GM21737 (cell line): ENCODE data around the gene TERT.
"Not testable (repeated sequence)": the region's sequence is repeated elsewhere in the genome, so short reads cannot be mapped to it uniquely, and the experiment has no call there.

Source experiments
- ATAC-seq: cut with Tn5 transposase; IDR thresholded peaks from one replicate; pipeline ENCODE4 v1.9.1; 2021; ENCODE audit warnings: mild to moderate bottlenecking, moderate library complexity; ENCODE audit not compliant: unreplicated experiment

The TERT gene

DNA sequence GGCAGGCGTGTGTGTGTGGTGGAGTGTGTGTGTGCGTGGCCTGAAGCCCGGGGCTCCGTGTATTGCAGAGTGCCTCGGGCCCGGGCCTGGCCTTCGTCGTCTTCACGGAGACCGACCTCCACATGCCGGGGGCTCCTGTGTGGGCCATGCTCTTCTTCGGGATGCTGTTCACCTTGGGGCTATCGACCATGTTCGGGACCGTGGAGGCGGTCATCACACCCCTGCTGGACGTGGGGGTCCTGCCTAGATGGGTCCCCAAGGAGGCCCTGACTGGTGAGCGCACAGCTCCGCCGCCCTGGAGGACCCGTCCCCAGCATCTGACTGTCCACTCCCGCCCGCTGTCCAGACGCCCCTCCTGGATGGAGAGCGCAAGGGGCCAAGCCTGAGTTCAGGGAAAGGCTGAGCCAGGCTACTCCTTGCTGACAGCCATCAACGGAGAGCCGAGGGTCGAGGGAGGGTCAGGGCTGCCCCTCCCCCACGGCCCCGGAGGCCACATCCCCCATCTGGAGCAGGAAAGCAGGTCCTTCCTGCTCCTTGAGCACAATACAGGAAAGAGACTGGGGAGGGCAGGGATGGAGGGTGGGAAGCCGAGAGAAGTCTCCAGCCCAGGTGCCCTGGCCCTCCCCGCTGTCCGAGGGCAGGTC, 51.3 kb downstream of the TERT start:
- no peak for ATAC-seq

DNA sequence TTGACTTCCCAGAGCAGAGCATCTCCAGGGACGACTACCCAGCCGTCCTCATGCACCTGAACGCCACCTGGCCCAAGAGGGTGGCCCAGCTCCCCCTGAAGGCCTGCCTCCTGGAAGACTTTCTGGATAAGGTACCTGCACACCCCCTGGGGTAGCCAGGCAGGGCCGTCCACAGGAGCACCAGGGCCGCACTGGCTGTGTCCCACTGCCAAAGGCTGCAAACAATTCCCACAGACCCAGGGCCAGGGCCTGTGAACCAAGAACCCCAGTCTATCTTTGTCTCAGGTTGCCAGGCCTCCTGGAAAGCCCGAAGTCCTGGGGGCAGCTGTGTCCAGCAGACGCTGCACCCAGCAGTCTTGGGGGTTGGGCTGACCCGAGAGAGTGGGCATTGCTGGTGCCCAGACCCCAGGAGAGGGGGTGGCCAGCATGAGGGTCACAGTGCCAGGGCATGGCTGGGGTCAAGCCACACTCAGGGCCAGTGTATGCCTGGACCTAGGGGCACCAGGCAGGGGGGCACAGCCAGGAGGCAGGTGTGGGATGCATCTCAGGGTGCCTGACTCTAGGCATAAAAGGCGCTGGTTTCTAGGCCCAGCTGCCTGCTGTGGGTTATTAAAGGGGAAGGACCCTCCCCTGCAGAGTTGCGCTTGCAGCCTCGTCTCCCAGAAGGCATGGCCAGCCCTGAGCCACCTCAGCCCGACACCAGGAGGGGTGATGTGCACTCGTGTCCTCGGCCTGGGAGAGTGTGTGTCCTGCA, 52.0 kb downstream of the TERT start:
- ATAC-seq = no peak

DNA sequence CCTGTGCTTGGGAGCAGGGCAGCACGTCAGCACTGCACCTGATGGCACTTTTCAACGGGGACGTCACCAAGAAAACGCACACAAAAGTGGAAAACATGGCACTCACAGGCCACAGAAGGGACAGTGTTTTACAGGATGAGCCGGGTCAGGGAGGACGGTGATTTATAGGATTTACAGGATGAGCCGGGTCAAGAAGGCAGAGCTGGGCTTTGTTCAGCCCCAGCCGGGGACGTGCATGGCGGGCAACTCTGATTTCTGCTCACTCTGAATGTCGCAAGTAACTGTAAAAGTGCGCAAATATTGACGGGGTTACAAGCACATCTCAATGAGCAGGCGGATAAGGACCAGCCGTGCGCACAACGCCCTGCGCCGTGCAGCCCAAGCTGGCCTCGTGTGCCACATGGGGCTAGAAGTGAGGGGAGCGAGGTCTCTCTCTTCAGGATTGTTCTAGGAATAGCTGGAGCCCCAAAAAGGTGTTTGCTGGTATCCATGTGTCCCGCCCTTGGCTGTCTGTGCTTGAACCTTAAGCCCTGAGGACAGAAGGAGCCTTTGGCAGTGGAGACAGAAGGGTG, 53.3 kb downstream of the TERT start:
- no peak for ATAC-seq

DNA sequence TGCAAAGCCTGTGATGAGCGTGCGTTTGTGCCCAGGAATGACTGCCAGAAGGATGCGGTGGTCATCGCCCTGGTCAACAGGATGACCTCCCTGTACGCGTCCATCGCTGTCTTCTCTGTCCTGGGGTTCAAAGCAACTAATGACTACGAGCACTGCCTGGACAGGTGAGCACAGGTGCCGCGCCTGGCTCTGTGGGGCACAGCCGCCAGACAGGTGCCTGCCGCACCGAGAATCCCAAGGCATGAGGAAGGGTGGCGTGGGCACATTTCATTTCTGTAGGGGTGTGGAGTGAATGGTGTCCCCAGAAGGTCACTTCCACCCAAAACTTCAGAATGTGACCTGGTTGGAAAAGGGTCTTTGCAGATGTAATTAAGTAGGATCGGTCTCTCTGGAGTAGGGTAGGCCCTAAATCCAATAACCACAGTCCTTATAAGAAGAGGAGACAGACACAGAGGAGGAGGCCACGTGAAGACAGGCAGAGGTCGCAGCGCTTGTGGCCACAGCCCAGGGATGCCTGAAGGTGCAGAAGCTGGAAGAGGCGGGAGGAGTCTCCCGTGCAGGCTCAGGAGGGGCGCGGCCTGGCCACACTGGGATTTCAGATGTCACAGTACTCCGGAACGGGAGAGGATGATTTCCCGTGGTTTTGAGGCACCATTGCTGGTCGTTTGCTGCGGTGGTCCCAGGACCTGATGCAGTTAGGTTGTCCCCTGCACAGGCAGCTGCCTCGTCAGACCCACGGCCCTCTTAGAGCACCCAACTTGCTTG, 54.2 kb downstream of the TERT start:
- ATAC-seq = no peak

DNA sequence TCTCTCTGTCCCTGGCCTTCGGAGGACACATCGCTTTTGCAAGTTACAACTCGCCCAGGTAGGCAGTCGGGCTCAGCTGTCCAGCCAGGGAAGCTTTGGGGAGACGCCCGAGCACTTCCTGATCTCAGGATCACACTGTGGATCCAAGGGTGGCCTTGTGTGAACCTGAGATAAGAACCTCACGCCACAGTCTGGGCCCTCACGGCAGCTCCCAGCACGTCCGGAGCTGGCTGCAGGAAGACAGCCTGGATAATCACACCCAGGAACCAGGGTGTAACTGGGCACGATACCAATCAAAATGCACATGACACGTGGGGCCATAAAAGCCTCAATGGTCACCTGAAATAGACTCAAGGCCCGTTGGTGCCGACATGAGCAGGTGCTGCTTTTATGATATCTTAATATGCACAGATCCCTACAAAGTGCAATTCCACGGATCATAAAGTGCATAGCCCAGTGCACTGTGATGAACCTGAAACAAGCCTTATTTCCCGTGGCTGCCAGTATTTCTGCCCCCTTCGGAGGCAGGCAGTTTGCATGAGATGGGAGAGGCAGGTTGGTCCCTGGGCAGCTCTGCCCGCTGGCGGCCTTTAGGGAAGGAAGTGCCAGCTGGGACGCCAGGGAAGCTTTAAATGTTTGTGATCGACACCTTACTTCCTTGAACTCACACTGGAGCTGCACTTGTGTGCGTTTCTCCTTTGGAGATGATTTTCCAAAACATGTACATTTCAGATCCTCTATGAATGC, 55.2 kb downstream of the TERT start:
- no peak for ATAC-seq

DNA sequence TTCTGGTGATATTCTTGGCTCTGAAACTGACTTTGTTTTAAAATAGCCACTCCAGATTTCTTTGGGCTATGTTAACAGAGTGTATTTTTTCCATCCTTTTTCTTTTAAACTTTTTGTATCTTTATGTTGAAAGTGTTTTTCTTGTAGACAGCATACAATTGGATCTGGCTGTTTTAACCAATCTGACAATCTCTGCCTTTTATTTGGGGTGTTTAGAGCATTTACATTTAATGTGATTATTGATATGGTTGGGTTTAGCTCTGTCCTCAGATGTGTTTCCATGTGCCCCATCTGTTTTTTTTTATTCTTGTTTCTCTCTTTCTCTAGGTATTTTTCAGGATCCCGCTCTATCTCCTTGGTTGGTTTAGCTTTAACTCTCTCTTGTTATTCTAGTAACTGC, 59.0 kb downstream of the TERT start:
- ATAC-seq = no peak

DNA sequence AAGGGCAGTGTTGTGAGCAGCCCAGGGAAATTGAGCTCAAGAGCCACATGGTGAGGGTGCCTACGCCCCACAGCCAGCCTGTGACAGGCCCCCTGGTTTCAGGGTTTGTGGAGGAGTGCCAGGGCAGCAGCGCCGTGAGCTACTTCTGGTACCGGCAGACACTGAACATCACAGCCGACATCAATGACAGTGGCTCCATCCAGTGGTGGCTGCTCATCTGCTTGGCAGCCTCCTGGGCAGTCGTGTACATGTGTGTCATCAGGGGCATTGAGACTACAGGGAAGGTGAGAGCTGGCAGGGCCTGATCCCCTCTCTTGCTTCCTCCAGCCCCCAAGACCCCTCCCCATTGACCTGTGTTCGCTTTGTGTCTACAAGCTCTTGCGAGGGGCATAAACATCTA, 59.5 kb downstream of the TERT start:
- ATAC-seq = no peak

DNA sequence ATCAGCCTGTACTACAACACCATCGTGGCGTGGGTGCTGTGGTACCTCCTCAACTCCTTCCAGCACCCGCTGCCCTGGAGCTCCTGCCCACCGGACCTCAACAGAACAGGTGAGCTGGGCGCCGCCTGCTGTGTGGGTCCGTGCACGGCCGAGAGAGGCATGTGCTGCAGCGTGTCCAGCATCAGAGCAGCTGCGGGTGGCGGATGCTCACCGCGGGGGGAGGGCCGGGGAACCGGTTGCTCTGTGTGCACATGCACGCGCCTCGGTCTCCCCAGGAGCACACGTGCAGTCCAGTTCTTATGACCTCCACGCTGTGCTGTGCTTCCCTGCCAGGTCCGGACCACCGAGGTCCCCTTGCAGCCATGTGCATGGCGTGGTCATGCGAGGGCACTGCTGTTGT, 62.1 kb downstream of the TERT start:
- no peak for ATAC-seq

DNA sequence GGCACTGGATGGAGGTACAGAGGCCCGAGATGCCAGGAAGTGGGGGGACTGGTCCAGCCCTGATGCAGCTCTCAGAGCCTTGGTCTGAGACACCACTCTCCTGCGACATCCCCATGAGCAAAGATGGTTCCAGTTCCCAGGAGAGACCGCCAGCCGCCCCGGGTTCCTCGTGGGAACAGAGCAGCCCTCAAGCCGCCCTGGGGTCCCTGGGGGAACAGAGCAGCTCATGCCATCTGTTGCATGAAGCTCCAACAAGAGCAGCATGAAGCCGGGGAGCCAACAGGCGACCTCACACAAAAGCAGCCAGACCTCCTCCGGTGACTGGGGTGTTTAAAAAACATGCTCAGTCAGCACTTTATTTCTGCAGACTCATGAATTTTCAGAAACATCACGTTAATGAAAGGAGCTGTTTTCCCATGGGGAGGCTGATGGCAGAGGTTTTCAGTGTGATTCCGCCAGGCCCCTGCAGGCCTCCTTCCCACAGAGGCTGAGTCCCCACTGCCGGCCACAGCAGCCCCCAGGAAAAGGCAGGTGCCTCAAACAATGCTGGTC, 63.4 kb downstream of the TERT start:
- ATAC-seq = no peak

DNA sequence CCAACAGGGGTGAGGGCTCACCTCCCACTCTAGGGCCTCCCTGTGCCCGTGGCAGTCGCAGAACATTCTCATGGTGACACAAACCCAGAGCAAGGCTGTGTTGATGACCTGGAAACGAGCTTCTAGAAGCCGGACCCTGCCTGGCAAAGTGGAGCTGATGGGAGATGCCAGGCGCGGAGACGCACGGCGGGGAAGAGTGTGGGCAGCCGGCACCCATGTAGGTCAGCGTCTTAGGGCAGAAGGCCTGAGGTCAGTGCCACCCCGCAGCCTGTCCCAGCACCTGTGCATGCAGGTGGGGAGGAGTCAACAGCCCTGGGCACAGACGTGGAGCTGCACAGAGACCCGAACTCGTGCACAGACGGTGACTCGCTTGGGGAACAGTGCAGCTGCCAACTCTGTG, 64.3 kb downstream of the TERT start:
- ATAC-seq = no peak

DNA sequence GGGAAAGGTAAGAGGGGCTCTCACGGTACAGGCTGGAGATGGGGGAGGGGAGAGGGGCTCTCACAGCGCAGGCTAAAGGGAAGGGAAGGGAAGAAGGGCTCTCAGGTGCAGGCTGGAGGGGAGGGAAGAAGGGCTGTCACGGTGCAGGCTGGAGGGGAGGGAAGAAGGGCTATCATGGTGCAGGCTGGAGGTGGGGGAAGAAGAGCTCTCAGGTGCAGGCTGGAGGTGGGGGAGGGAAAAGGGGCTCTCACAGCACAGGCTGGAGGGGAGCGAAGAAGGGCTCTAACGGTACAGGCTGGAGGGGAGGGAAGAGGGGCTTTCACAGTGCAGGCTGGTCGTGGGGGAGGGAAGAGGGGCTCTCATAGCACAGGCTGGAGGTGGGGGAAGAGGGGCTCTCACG, 65.0 kb downstream of the TERT start:
- no peak for ATAC-seq

DNA sequence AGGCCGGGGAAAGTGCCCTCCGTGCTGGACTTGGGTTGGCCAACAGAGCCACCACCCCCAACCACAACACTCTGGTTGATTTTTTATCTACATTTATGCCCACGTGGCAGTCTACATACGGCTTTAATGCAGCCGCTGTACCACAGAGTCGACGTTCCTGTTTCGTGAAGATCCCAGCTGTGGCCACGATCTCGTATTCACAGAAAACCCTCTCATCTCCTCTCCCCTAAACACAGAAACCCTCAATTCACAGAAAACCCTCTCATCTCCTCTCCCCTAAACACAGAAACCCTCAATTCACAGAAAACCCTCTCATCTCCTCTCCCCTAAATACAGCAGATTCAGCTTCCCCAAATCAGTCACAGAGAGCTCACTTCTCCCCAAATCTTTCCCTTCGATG, 65.8 kb downstream of the TERT start:
- ATAC-seq = not testable (repeated sequence)

DNA sequence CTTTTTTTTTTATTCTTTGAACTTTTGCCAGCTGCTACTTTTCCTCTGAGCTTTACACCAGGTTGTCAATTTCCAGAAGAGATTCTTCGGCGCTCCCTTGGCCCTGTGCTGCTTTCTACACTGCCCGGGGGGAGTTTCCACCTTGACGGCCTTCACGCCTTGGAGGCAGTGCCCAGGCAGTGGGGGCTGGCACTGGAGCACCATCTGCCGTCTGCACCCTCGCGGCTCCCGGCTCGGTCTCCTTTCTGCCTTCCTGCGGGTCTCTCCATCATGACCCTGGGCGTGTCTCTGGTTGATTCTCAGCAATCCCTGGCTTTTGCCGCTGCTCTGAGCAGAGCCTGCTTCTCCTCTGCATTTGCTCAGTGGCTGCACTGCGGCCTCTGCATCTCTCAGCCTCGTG, 66.7 kb downstream of the TERT start:
- no peak for ATAC-seq

DNA sequence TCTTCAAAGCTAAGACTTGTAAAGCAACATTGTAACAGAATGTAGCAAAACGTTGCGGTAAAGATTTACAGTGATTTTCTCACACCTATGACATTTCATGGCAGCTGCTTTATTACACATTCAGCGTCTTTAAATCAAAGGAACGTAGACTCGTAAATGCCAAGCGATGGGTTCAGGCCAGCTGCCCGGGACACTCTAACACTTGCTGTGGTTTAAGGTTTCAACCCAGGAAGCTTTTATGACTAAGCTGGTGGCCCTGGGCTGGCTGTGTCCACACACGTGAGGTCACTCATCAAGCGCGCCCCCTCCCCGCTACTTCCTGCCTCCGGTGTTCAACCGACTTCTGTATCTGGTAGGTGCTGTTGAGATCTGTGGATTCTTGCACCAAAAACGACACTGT, 67.2 kb downstream of the TERT start:
- ATAC-seq = no peak

DNA sequence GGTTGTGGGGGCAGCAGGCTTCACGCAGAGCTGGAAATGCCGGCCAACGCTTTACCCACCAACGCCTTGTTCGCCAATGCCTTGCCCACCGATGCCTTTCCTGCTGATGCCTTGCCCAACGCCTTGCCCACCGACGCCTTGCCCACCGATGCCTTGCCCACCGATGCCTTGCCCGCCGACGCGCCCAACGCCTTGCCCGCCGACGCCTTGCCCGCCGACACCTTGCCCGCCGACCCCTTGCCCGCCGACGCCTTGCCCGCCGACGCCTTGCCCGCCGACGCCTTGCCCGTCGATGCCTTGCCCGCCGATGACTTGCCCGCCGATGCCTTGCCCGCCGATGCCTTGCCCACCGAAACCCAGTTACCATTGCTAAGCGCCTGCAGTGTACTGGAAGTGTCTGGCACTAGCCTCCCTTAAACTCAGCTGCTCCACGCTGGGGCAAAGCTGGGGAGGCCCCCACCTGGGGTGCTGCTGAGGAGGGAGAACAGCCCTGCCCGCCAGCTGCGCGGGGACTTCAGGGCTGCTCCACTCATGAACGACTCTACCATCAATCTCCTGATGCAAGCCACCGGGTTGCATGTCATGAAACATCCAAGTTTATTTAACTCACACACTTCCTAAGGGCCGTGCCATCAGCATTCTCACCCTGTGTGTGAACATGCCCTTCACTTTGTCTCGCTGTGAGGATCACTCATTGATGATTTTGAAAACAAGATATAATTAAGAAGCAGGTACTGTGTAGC, 67.9 kb downstream of the TERT start:
- no peak for ATAC-seq

DNA sequence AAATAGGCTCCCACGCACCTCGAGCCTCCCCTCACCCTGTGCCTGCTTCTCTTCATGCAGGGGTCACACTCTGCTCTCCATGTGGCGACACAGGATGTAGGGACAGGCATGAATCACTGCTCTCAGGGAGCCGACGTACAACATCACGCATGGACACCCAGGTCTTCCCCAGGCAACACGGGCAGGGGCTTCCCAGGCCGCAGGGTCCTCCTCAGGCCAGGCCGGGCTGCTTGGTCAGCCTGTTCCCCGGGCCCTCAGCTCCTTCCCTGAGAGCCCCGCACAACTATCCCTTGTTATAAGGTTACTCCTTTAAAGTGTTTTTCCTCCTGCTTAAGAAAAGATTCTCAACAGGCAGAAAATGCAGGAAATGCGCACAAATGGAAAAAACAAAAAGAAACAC, 68.6 kb downstream of the TERT start:
- no peak for ATAC-seq

DNA sequence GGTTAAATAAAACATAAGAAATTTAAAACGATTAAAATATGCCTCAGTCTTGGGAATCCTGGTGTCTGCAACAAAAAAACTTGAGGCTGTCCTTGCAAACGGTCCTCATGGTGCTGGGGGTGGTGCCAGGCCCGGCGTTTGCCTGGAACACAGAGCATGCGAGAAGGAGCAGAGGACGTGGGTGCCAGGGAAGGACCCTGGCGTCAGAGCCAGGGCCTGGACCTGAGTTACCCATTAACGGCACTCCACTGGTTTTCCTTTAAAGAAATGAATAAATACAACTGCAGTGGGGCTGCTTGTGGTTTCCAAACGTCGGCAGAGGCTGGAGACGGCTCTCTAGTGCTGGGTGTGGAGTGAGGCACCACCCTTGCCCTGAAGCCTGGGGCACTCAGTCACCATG, 69.8 kb downstream of the TERT start, which contains the start of gene SLC6A18:
Gene SLC6A18 (plus strand): TSS at position 301 of the 400 bp plus-strand sequence. CDS start 97 bp downstream, at position 398.
- ATAC-seq = no peak

DNA sequence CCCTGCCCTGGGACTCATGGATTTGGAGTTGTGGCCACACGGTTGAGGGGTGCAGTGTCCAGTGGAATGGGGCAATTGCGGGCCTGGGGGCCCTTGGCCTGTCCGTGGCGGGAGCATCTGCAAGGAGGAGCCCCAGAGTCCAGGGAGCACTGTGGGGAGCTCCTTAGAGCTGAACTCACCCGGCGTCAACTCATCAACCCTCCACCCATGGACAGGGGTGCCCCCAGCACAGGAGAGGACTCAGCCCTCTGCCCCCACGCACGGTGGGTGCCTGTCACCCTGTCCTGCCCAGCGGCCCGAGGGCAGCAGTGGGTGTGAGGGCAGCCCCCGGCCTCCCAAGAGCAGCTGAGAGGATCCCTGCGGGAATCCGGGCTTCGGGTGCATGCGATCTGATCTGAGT, 70.2 kb downstream of the TERT start:
- ATAC-seq = no peak

DNA sequence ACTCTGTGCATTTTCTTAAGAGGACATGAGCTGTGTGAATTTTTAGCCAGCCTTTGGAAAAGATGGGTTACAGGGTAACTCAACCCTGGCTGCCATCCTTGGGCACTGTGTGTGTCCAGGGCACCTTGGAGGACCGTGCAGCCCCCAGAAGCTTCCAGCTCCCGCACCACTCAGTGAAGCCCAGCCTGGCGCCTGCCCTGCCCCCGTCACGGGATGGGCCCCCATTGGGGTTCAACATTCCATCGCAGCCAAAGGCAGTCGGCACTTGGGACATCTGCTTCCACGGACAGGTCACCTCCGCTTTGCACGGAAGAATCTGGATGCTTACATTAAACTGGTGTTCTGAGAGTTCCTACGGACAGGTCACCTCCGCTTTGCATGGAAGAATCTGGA, 71.6 kb downstream of the TERT start:
- ATAC-seq = no peak
